Breast epithelium (tissue), 3 donors: Measurements from ENCODE around the gene CBFA2T3.

Experiments used
- CTCF ChIP-seq, 3 donors: fragments of 450-650 bp; IDR thresholded peaks; one replicate each; pipeline ENCODE4 v1.5.1; 2016 to 2017; ENCODE audit warnings: antibody characterized with exemption in 3 of 3, mild to moderate bottlenecking in 3 of 3, moderate library complexity in 3 of 3
- POLR2A ChIP-seq: fragments of 450-650 bp; IDR thresholded peaks from one replicate; pipeline ENCODE4 v1.6.1; 2016; ENCODE audit warnings: antibody characterized with exemption, mild to moderate bottlenecking, moderate library complexity

GRCh38 chr16:88965826-88966480 is 11.1 kb downstream of the CBFA2T3 start:
- TF ChIP-seq CTCF (IDR thresholded peaks at IDR 0.05) (no peak), POLR2A (no peak)
